Measurements from ENCODE around the gene UGT3A2.

- TF ChIP-seq POLR2A (IDR thresholded peaks at IDR 0.05; ENCODE audit: low read length) (no peak), GATA1 (IDR thresholded peaks at IDR 0.05; ENCODE audit: low read depth, low read length) (no peak)
Measured at GRCh38 chr5:36078430-36078829, 11.7 kb upstream of the UGT3A2 start.
